H9 (cell line): ENCODE results near the gene SLC38A9. TPM values are rescaled to one million over a fixed set of nuclear protein-coding genes. Genes with fewer than 3 reads are reported as not detected.

Experiments used
- DNase-seq: peaks from one replicate; pipeline ENCODE4 v3.0.0-alpha.2; 2017
- H2AFZ ChIP-seq: one replicate; pipeline ENCODE4 v1.6.1; 2013; ENCODE audit warnings: mild to moderate bottlenecking, low read length, control low read depth, moderate library complexity
- H2AK5ac ChIP-seq: 2 replicates; pipeline ENCODE4 v1.6.1; 2013; ENCODE audit warnings: low read length, control low read depth, mixed read lengths; ENCODE audit not compliant: insufficient read length
- H2BK120ac ChIP-seq: one replicate; pipeline ENCODE4 v1.6.1; 2013; ENCODE audit warnings: low read depth, mild to moderate bottlenecking, low read length, control low read depth, inconsistent platforms; ENCODE audit not compliant: poor library complexity, severe bottlenecking
- H2BK12ac ChIP-seq: 2 replicates; pipeline ENCODE4 v1.6.1; 2013; ENCODE audit warnings: low read length, control low read depth, mixed read lengths, low read depth; ENCODE audit not compliant: insufficient read length
- H2BK15ac ChIP-seq: 2 replicates; pipeline ENCODE4 v1.6.1; 2013; ENCODE audit warnings: low read depth, low read length, control low read depth
- H2BK20ac ChIP-seq: one replicate; pipeline ENCODE4 v1.6.1; 2013; ENCODE audit warnings: low read depth, mild to moderate bottlenecking, low read length, control low read depth, inconsistent platforms; ENCODE audit not compliant: poor library complexity, severe bottlenecking
- H2BK5ac ChIP-seq: 2 replicates; pipeline ENCODE4 v1.6.1; 2013; ENCODE audit warnings: low read length, control low read depth, mixed read lengths; ENCODE audit not compliant: insufficient read length
- H3K14ac ChIP-seq: 2 replicates; pipeline ENCODE4 v1.6.1; 2013; ENCODE audit warnings: low read length, control low read depth; ENCODE audit not compliant: insufficient read depth
- H3K18ac ChIP-seq: 2 replicates; pipeline ENCODE4 v1.6.1; 2013; ENCODE audit warnings: low read depth, mild to moderate bottlenecking, mixed read lengths, low read length, control low read depth; ENCODE audit not compliant: insufficient read length
- H3K23ac ChIP-seq: 2 replicates; pipeline ENCODE4 v1.6.1; 2013; ENCODE audit warnings: low read length, control low read depth, mixed read lengths, low read depth; ENCODE audit not compliant: insufficient read length
- H3K23me2 ChIP-seq: 2 replicates; pipeline ENCODE4 v1.6.1; 2013; ENCODE audit warnings: low read depth, mild to moderate bottlenecking, mixed read lengths, low read length, control low read depth; ENCODE audit not compliant: insufficient read length, poor library complexity, severe bottlenecking
- H3K27ac ChIP-seq: 2 replicates; pipeline ENCODE4 v1.5.1; 2013; ENCODE audit warnings: low read length, control low read depth, mixed read lengths, low read depth; ENCODE audit not compliant: insufficient read length
- H3K27me3 ChIP-seq: 2 replicates; pipeline ENCODE4 v1.6.1; 2013; ENCODE audit warnings: low read length, control low read depth, inconsistent platforms; ENCODE audit not compliant: insufficient read depth
- H3K4ac ChIP-seq: 2 replicates; pipeline ENCODE4 v1.6.1; 2013; ENCODE audit warnings: low read depth, mild to moderate bottlenecking, control low read depth, inconsistent platforms, low read length, moderate library complexity
- H3K4me1 ChIP-seq: 2 replicates; pipeline ENCODE4 v1.6.1; 2013; ENCODE audit warnings: low read length, control low read depth, inconsistent platforms; ENCODE audit not compliant: insufficient read depth
- H3K4me2 ChIP-seq: 2 replicates; pipeline ENCODE4 v1.6.1; 2013; ENCODE audit warnings: low read length, control low read depth, mixed read lengths; ENCODE audit not compliant: insufficient read length, insufficient read depth
- H3K56ac ChIP-seq: 2 replicates; pipeline ENCODE4 v1.6.1; 2013; ENCODE audit warnings: low read depth, mild to moderate bottlenecking, mixed read lengths, low read length, control low read depth; ENCODE audit not compliant: insufficient read length
- H3K79me1 ChIP-seq: 2 replicates; pipeline ENCODE4 v1.6.1; 2013; ENCODE audit warnings: low read depth, mild to moderate bottlenecking, moderate library complexity, low read length, control low read depth, inconsistent platforms; ENCODE audit not compliant: insufficient read depth, poor library complexity, severe bottlenecking
- H3K79me2 ChIP-seq: 2 replicates; pipeline ENCODE4 v1.6.1; 2013; ENCODE audit warnings: low read length, control low read depth, inconsistent platforms; ENCODE audit not compliant: insufficient read depth
- H3K9ac ChIP-seq: 2 replicates; pipeline ENCODE4 v1.6.1; 2013; ENCODE audit warnings: low read length, control low read depth, mixed read lengths; ENCODE audit not compliant: insufficient read length; ENCODE audit errors: extremely low read depth
- H3K9me3 ChIP-seq: one replicate; pipeline ENCODE4 v1.6.1; 2013; ENCODE audit warnings: low read depth, low read length, inconsistent platforms; ENCODE audit not compliant: control insufficient read depth
- H3T11ph ChIP-seq: one replicate; pipeline ENCODE4 v1.6.1; 2013; ENCODE audit warnings: mild to moderate bottlenecking, low read length, control low read depth, inconsistent platforms
- H4K20me1 ChIP-seq: one replicate; pipeline ENCODE4 v1.6.1; 2013; ENCODE audit not compliant: control insufficient read depth, insufficient read length, insufficient read depth
- H4K5ac ChIP-seq: 2 replicates; pipeline ENCODE4 v1.6.1; 2013; ENCODE audit warnings: low read depth, mild to moderate bottlenecking, mixed read lengths, low read length, control low read depth; ENCODE audit not compliant: insufficient read length
- H4K8ac ChIP-seq: replicated peaks from 2 replicates; pipeline ENCODE4 v1.6.1; 2013; ENCODE audit warnings: low read length, control low read depth, mixed read lengths, low read depth; ENCODE audit not compliant: insufficient read length
- H4K91ac ChIP-seq: 2 replicates; pipeline ENCODE4 v1.6.1; 2013; ENCODE audit warnings: low read depth, mild to moderate bottlenecking, moderate library complexity, mixed read lengths, low read length, control low read depth; ENCODE audit not compliant: insufficient read length
- H3K27ac Mint-ChIP-seq, 3 experiments: 2 replicates in 2 of 3; 3 replicates in 1 of 3; pipeline ENCODE4 v1.8.0; 2020 to 2021; ENCODE audit warnings: mixed read lengths in 3 of 3, mild to moderate bottlenecking in 1 of 3, moderate library complexity in 1 of 3
- H3K27me3 Mint-ChIP-seq: 2 replicates; pipeline ENCODE4 v1.8.0; 2021; ENCODE audit warnings: low read depth, mild to moderate bottlenecking, moderate library complexity, mixed read lengths
- H3K36me3 Mint-ChIP-seq, 3 experiments: 2 replicates in 2 of 3; 3 replicates in 1 of 3; pipeline ENCODE4 v1.8.0; 2020 to 2021; ENCODE audit warnings: low read depth in 3 of 3, mixed read lengths in 3 of 3; ENCODE audit not compliant: insufficient read depth in 1 of 3
- H3K4me1 Mint-ChIP-seq, 2 experiments: 2 replicates each; pipeline ENCODE4 v1.8.0; 2020; ENCODE audit warnings: mixed read lengths in 2 of 2
- H3K4me3 Mint-ChIP-seq, 2 experiments: 2 replicates in 1 of 2; 3 replicates in 1 of 2; pipeline ENCODE4 v1.8.0; 2020 to 2021; ENCODE audit warnings: mild to moderate bottlenecking in 2 of 2, mixed read lengths in 2 of 2, moderate library complexity in 1 of 2
- H3K9me3 Mint-ChIP-seq, 2 experiments: 2 replicates in 1 of 2; 3 replicates in 1 of 2; pipeline ENCODE4 v1.8.0; 2020; ENCODE audit warnings: mild to moderate bottlenecking in 2 of 2, mixed read lengths in 2 of 2, moderate library complexity in 1 of 2
- WGBS: extraction: QIAGEN DNeasy Blood & Tissue Kit; methylation state at CpG from one replicate; pipeline ENCODE4 v1.1.7; 2013; ENCODE audit warnings: missing lambda C conversion rate, low lambda C conversion rate, mixed read lengths; ENCODE audit not compliant: insufficient read length; ENCODE audit errors: extremely low coverage; 5-methylcytosine and 5-hydroxymethylcytosine counted together
- total RNA-seq: library from RNA; stranded (reverse); gene quantifications from 2 replicates; pipeline ENCODE4 v1.2.1, GENCODE V29; 2021
- TF ChIP-seq, protein P1 (sequence below): fragments of 200-600 bp; sonication (generic); conservative IDR thresholded peaks from 3 replicates; pipeline ENCODE4 v1.8.0; 2021; ENCODE audit warnings: antibody characterized with exemption, mild to moderate bottlenecking

The SLC38A9 gene
- total RNA-seq, 1 experiment from 2014 or later: 48.5 TPM

DNA sequence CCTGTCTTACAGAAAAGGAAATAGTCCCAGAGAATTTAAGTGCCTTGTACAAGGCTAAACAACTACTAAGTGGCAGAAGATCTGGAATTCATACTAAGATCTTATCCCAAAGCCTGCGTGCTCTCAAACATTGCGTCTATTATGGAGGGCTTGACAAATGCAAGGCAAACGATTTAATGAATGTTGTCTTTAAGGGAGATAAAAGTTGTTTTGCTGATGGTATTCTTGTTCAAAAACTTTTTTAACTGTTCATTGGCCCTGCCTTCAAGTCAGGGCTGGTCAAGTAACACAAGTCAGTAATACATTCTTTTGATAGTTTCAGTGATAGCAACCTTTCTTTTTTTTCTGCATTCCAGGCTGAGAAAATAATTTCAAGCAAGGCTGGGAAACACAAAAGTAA, 1.7 kb upstream of the SLC38A9 start:
- H3K27ac ChIP-seq: no peak overlapping the region
- H3K4me2 ChIP-seq: no peak overlapping the region
- no CpG with 5 or more reads among the region's 3 CpGs for WGBS
- no peaks in the 10 kb centered on the region for H4K20me1 ChIP-seq
- H3T11ph ChIP-seq: no peak overlapping the region
- no peaks in the 10 kb centered on the region for H3K79me1 ChIP-seq
- no peak overlapping the region for H4K5ac ChIP-seq
- H2BK12ac ChIP-seq: no peak overlapping the region
- no peak overlapping the region for H4K91ac ChIP-seq
- Mint-ChIP-seq H3K27me3 (no peaks in the 10 kb centered on the region; the same call in 1 of the 2 replicates), H3K9me3 (peaks cover 27 to 28% of the 10 kb centered on the region in 2 experiments), H3K36me3 (peaks cover 9 to 41% (median 23%) of the 10 kb centered on the region in 3 experiments; a peak in 6 of 7 replicates), H3K27ac (no peak overlapping the region), H3K4me1 (peaks cover 12 to 16% of the 10 kb centered on the region in 2 experiments), H3K4me3 (no peak overlapping the region)
- H3K9ac ChIP-seq: no peak overlapping the region
- H3K23ac ChIP-seq: no peak overlapping the region
- TF ChIP-seq, protein P1, sequence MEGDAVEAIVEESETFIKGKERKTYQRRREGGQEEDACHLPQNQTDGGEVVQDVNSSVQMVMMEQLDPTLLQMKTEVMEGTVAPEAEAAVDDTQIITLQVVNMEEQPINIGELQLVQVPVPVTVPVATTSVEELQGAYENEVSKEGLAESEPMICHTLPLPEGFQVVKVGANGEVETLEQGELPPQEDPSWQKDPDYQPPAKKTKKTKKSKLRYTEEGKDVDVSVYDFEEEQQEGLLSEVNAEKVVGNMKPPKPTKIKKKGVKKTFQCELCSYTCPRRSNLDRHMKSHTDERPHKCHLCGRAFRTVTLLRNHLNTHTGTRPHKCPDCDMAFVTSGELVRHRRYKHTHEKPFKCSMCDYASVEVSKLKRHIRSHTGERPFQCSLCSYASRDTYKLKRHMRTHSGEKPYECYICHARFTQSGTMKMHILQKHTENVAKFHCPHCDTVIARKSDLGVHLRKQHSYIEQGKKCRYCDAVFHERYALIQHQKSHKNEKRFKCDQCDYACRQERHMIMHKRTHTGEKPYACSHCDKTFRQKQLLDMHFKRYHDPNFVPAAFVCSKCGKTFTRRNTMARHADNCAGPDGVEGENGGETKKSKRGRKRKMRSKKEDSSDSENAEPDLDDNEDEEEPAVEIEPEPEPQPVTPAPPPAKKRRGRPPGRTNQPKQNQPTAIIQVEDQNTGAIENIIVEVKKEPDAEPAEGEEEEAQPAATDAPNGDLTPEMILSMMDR: no peak
- no peak overlapping the region for H4K8ac ChIP-seq
- no peak overlapping the region for H2AK5ac ChIP-seq
- H3K79me2 ChIP-seq: 0 out of 2 replicates have a peak, but pooled peaks cover 6% of the 10 kb centered on the region
- H3K23me2 ChIP-seq: peaks cover 12% of the 10 kb centered on the region
- H3K14ac ChIP-seq: no peak overlapping the region
- H3K27me3 ChIP-seq: no peaks in the 10 kb centered on the region
- no peak overlapping the region for H2BK20ac ChIP-seq
- H2AFZ ChIP-seq: no peak overlapping the region
- DNase-seq: no peak
- H3K4me1 ChIP-seq: peaks cover 3% of the 10 kb centered on the region; the same call in 1 of the 2 replicates
- no peak overlapping the region for H2BK5ac ChIP-seq
- no peaks in the 10 kb centered on the region for H3K9me3 ChIP-seq
- H3K18ac ChIP-seq: no peak overlapping the region
- no peak overlapping the region for H2BK15ac ChIP-seq
- no peak overlapping the region for H3K56ac ChIP-seq
- no peak overlapping the region for H3K4ac ChIP-seq
- no peak overlapping the region for H2BK120ac ChIP-seq
